SH-SY5Y (cell line): ENCODE data around the gene TATDN2.

Experiments used
- GATA2 ChIP-seq: IDR thresholded peaks from 2 replicates; pipeline ENCODE4 v1.6.1; 2011; ENCODE audit warnings: mild to moderate bottlenecking, low read depth, low read length
- GATA3 ChIP-seq: IDR thresholded peaks from 2 replicates; pipeline ENCODE4 v1.6.1; 2011; ENCODE audit warnings: low read depth, mild to moderate bottlenecking, low read length, moderate library complexity

GRCh38 chr3:10247679-10248183, 528 bp upstream of the TATDN2 start:
- TF ChIP-seq GATA2 (no peak), GATA3 (no peak)
